Right atrium auricular region (tissue), 2 donors: ENCODE results near the gene FEZF2. TPM values are rescaled to one million over a fixed set of nuclear protein-coding genes. Genes with fewer than 3 reads are reported as not detected.

Experiments
- DNase-seq: peaks from one replicate; pipeline ENCODE4 v3.0.0-alpha.2; 2019; ENCODE audit warnings: low spot score
- H3K27ac ChIP-seq, 2 donors: fragments of 200-600 bp; sonication (generic); 1 replicate in 1 of 2; 2 replicates in 1 of 2; pipeline ENCODE4 v1.5.1; 2016 to 2019
- H3K27me3 ChIP-seq, 2 donors: fragments of 200-600 bp; sonication (generic); one replicate each; pipeline versions ENCODE4 v1.5.1 to v1.6.0; 2017 to 2019
- H3K36me3 ChIP-seq: fragments of 200-600 bp; sonication (generic); one replicate; pipeline ENCODE4 v1.5.1; 2016
- H3K4me1 ChIP-seq, 2 donors: fragments of 200-600 bp; sonication (generic); one replicate each; pipeline versions ENCODE4 v1.5.1 to v1.6.0; 2017 to 2019
- H3K4me3 ChIP-seq, 2 donors: fragments of 200-600 bp; sonication (generic); 1 replicate in 1 of 2; 2 replicates in 1 of 2; pipeline ENCODE4 v1.5.1; 2017 to 2019; ENCODE audit warnings: mild to moderate bottlenecking in 1 of 2, moderate library complexity in 1 of 2
- H3K9me3 ChIP-seq, 2 donors: fragments of 200-600 bp; sonication (generic); one replicate each; pipeline ENCODE4 v1.5.1; 2019
- total RNA-seq, 2 donors: library from RNA; depleted of rRNA; stranded (reverse); fragments of >200 nt; gene quantifications; one replicate each; pipeline ENCODE4 v1.1.0, GENCODE V29; 2016
- TF ChIP-seq, protein P1 (sequence below), 2 donors: fragments of 200-600 bp; sonication (generic); IDR thresholded peaks; one replicate each; pipeline ENCODE4 v1.5.1; 2019; ENCODE audit warnings: antibody characterized with exemption in 2 of 2

FEZF2 gene
- total RNA-seq, 2 donors from 2014 or later: not detected

DNA sequence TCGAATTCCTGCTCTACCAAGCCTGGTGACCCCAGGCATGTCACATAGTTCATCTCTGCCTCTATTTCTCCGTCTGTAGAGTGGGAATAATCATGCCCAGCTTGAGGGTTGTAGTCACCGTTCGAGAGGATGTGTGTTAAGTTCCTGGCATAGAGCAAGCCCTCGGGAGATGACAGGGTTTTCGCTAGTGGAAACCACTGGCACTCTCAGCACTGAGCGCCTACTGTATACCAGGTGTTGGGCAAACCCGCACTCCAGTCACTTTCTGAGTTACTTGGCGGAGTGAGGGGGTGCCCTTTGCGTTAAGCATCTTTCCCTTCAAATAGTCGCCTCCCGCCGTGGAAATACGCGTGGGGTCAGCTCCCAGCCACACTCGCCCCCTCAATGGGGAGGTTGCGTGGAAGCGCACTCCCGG is 5.1 kb downstream of the FEZF2 start:
- TF ChIP-seq, protein P1, sequence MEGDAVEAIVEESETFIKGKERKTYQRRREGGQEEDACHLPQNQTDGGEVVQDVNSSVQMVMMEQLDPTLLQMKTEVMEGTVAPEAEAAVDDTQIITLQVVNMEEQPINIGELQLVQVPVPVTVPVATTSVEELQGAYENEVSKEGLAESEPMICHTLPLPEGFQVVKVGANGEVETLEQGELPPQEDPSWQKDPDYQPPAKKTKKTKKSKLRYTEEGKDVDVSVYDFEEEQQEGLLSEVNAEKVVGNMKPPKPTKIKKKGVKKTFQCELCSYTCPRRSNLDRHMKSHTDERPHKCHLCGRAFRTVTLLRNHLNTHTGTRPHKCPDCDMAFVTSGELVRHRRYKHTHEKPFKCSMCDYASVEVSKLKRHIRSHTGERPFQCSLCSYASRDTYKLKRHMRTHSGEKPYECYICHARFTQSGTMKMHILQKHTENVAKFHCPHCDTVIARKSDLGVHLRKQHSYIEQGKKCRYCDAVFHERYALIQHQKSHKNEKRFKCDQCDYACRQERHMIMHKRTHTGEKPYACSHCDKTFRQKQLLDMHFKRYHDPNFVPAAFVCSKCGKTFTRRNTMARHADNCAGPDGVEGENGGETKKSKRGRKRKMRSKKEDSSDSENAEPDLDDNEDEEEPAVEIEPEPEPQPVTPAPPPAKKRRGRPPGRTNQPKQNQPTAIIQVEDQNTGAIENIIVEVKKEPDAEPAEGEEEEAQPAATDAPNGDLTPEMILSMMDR (IDR thresholded peaks at IDR 0.05): no peak
- no peak overlapping the region for H3K27ac ChIP-seq
- no peaks in the 10 kb centered on the region for H3K36me3 ChIP-seq
- peak overlapping the region in 1 of 2 donors; percentile 21 for H3K4me3 ChIP-seq
- peaks cover 0 to 54% of the 10 kb centered on the region in 2 donors for H3K4me1 ChIP-seq
- no peak for DNase-seq
- peaks cover 45 to 55% of the 10 kb centered on the region in 2 donors for H3K27me3 ChIP-seq
- no peaks in the 10 kb centered on the region for H3K9me3 ChIP-seq

DNA sequence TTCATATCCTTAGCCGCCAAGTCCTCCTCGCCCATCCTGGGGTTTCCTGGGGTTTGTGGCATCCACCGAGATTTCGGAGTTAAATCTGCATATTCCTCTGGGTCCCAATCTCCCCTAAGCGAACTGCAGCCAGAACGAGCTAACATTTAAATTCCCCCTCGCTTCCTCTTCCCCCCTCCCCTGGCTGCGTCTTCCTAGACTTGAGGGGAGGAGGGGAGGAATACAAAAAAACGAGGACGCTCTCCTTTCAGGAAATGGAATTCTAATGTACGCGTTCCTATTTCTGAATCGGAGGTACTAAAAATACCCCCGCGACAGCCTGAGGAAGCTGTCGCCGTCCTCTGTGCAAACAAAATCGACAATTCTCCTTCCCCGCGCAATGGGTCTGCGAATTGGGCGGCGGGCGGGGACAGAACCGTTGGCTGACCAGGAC is 5.6 kb downstream of the FEZF2 start:
- H3K4me1 ChIP-seq: peaks cover 0 to 49% of the 10 kb centered on the region in 2 donors
- H3K36me3 ChIP-seq: no peaks in the 10 kb centered on the region
- TF ChIP-seq, protein P1 (IDR thresholded peaks at IDR 0.05): no peak
- H3K9me3 ChIP-seq: no peaks in the 10 kb centered on the region
- H3K4me3 ChIP-seq: no peak overlapping the region
- DNase-seq: no peak
- H3K27ac ChIP-seq: no peak overlapping the region
- peaks cover 44 to 52% of the 10 kb centered on the region in 2 donors for H3K27me3 ChIP-seq

- Histone ChIP-seq H3K27me3 (peaks cover 29 to 38% of the 10 kb centered on the region in 2 donors), H3K9me3 (no peaks in the 10 kb centered on the region), H3K27ac (no peak overlapping the region), H3K4me1 (peaks cover 0 to 34% of the 10 kb centered on the region in 2 donors), H3K36me3 (no peaks in the 10 kb centered on the region), H3K4me3 (no peak overlapping the region)
- TF ChIP-seq, protein P1 (IDR thresholded peaks at IDR 0.05): no peak
- DNase-seq: no peak
Observed at GRCh38 chr3:62366126-62366484, 7.2 kb downstream of the FEZF2 start.

- H3K27ac ChIP-seq: no peak overlapping the region
- peaks cover 0 to 29% of the 10 kb centered on the region in 2 donors for H3K4me1 ChIP-seq
- TF ChIP-seq, protein P1 (IDR thresholded peaks at IDR 0.05): no peak
- H3K27me3 ChIP-seq: peaks cover 25 to 37% of the 10 kb centered on the region in 2 donors
- no peaks in the 10 kb centered on the region for H3K36me3 ChIP-seq
- no peak for DNase-seq
- H3K9me3 ChIP-seq: no peaks in the 10 kb centered on the region
- H3K4me3 ChIP-seq: no peak overlapping the region
Observed at GRCh38 chr3:62365391-62366125, 7.8 kb downstream of the FEZF2 start.

GRCh38 chr3:62364191-62364590 is 9.2 kb downstream of the FEZF2 start:
- no peak overlapping the region for H3K27ac ChIP-seq
- no peaks in the 10 kb centered on the region for H3K36me3 ChIP-seq
- no peak overlapping the region for H3K4me3 ChIP-seq
- TF ChIP-seq, protein P1 (IDR thresholded peaks at IDR 0.05): no peak
- H3K27me3 ChIP-seq: peaks cover 13 to 24% of the 10 kb centered on the region in 2 donors
- H3K4me1 ChIP-seq: peaks cover 0 to 15% of the 10 kb centered on the region in 2 donors
- no peaks in the 10 kb centered on the region for H3K9me3 ChIP-seq
- no peak for DNase-seq
